Stimulated activated CD4-positive, alpha-beta T cell treated with anti-CD3 and anti-CD28 coated beads, Interleukin-1b, Interleukin-23, amount 100 ng/mL, for 4 hours (primary cell): Measurements from ENCODE around the gene HS6ST1.
"Not testable (repeated sequence)": the region's sequence is repeated elsewhere in the genome, so short reads cannot be mapped to it uniquely, and the experiment has no call there.

Source experiments
- DNase-seq, 2 donors: peaks; one replicate each; pipeline ENCODE4 v3.0.0-alpha.2; 2020; ENCODE audit warnings: low read depth in 2 of 2

Gene HS6ST1

GRCh38 chr2:128268611-128269010 is 50.1 kb downstream of the HS6ST1 start:
- not testable (repeated sequence) for DNase-seq

- not testable (repeated sequence) for DNase-seq
Measured at GRCh38 chr2:128268145-128268544, 50.5 kb downstream of the HS6ST1 start.

GRCh38 chr2:128267649-128268048 is 51.0 kb downstream of the HS6ST1 start:
- not testable (repeated sequence) for DNase-seq

GRCh38 chr2:128267197-128267596 is 51.5 kb downstream of the HS6ST1 start:
- DNase-seq: not testable (repeated sequence)

- DNase-seq: not testable (repeated sequence)
Measured at GRCh38 chr2:128266463-128266862, 52.2 kb downstream of the HS6ST1 start.

GRCh38 chr2:128265608-128265993 is 53.1 kb downstream of the HS6ST1 start:
- not testable (repeated sequence) for DNase-seq

- DNase-seq: no peak
Measured at GRCh38 chr2:128264881-128265607, 53.6 kb downstream of the HS6ST1 start.

GRCh38 chr2:128263902-128264331 is 54.8 kb downstream of the HS6ST1 start:
- no peak for DNase-seq

GRCh38 chr2:128262315-128263253 is 56.1 kb downstream of the HS6ST1 start:
- DNase-seq: no peak

- DNase-seq: no peak
Measured at GRCh38 chr2:128261245-128262128, 57.2 kb downstream of the HS6ST1 start.

- no peak for DNase-seq
Measured at GRCh38 chr2:128260239-128261138, 58.2 kb downstream of the HS6ST1 start.

GRCh38 chr2:128259585-128259984 is 59.1 kb downstream of the HS6ST1 start:
- DNase-seq: no peak

- no peak for DNase-seq
Measured at GRCh38 chr2:128258218-128258617, 60.5 kb downstream of the HS6ST1 start.

GRCh38 chr2:128252501-128252900 is 66.2 kb downstream of the HS6ST1 start:
- DNase-seq: no peak

GRCh38 chr2:128252086-128252485 is 66.6 kb downstream of the HS6ST1 start:
- not testable (repeated sequence) for DNase-seq

- no peak for DNase-seq
Measured at GRCh38 chr2:128250229-128251025, 68.2 kb downstream of the HS6ST1 start.

GRCh38 chr2:128249555-128249954 is 69.1 kb downstream of the HS6ST1 start:
- DNase-seq: no peak

- no peak for DNase-seq
Measured at GRCh38 chr2:128245813-128246212, 72.9 kb downstream of the HS6ST1 start.

GRCh38 chr2:128241896-128242295 is 76.8 kb downstream of the HS6ST1 start:
- no peak for DNase-seq
